GM12864 (cell line): Measurements from ENCODE around the gene MLH1.
"Not testable (repeated sequence)": the region's sequence is repeated elsewhere in the genome, so short reads cannot be mapped to it uniquely, and the experiment has no call there.

Experiments used
- DNase-seq: peaks from one replicate; pipeline ENCODE4 v3.0.0-alpha.2; 2011; ENCODE audit warnings: low read depth
- H3K4me3 ChIP-seq: 2 replicates; pipeline ENCODE4 v1.5.1; 2011; ENCODE audit warnings: mild to moderate bottlenecking, low read depth, low read length, control low read depth
- TF ChIP-seq, protein P1 (sequence below): IDR thresholded peaks from 2 replicates; pipeline ENCODE4 v1.5.1; 2011; ENCODE audit warnings: low read depth, mild to moderate bottlenecking, moderate library complexity, low read length, control low read depth, inconsistent platforms; ENCODE audit errors: missing control alignments

Gene MLH1

DNA sequence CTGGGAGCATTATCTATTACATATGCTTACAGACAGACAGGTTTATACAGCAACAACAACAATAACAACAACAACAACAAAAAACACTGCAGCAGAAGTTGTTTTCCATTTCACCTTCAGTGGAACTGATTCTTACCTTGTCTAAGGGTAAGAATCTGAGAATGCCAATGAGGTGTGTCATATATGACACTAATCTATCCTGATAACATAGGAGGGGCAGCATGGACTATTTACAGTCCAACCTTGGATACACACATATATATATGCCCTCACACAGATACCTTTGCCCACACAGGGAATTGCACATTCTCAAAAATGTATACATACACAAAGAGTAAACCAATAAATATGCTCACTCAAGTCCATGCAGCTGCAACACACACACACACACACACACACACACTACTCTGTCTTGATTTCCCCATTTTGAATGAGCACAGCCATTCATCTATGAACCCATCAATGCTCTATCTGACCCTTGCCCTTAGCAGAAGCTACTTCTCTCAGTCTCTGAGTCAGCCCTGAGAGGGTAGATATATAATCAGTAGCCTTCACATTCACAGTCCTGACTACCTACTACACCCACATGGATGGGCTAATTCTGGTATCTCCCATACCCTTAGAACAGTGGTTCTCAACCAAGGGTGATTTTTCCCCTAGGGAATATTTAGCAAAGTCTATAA is 38.7 kb upstream of the MLH1 start:
- TF ChIP-seq, protein P1, sequence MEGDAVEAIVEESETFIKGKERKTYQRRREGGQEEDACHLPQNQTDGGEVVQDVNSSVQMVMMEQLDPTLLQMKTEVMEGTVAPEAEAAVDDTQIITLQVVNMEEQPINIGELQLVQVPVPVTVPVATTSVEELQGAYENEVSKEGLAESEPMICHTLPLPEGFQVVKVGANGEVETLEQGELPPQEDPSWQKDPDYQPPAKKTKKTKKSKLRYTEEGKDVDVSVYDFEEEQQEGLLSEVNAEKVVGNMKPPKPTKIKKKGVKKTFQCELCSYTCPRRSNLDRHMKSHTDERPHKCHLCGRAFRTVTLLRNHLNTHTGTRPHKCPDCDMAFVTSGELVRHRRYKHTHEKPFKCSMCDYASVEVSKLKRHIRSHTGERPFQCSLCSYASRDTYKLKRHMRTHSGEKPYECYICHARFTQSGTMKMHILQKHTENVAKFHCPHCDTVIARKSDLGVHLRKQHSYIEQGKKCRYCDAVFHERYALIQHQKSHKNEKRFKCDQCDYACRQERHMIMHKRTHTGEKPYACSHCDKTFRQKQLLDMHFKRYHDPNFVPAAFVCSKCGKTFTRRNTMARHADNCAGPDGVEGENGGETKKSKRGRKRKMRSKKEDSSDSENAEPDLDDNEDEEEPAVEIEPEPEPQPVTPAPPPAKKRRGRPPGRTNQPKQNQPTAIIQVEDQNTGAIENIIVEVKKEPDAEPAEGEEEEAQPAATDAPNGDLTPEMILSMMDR = no peak
- no peak overlapping the region for H3K4me3 ChIP-seq
- no peak for DNase-seq

- no peak for DNase-seq
- no peak overlapping the region for H3K4me3 ChIP-seq
- TF ChIP-seq, protein P1 = no peak
Observed at GRCh38 chr3:36956155-36956554, 37.2 kb upstream of the MLH1 start.

DNA sequence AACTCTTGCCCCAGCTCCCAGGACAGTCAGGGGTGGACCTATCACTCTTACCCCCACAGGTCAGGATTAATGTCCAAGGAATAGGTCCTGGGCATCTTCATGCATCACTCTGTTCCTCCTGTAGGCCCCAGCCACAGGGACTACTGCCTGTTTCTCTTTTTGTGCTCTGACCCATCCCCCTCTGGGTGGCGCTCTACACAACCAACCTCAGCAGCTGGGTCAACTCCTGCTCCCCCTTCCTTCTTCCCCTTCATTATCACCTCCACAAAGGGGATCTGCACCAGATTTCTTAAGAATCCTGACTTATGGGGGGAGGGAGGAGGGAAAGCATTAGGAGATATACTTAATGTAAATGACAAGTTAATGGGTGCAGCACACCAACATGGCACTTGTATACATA is 36.3 kb upstream of the MLH1 start:
- TF ChIP-seq, protein P1 = peak; percentile 21
- H3K4me3 ChIP-seq = no peak overlapping the region
- no peak for DNase-seq

GRCh38 chr3:36957862-36958686 is 35.2 kb upstream of the MLH1 start:
- TF ChIP-seq, protein P1 = no peak
- DNase-seq = no peak
- no peak overlapping the region for H3K4me3 ChIP-seq

DNA sequence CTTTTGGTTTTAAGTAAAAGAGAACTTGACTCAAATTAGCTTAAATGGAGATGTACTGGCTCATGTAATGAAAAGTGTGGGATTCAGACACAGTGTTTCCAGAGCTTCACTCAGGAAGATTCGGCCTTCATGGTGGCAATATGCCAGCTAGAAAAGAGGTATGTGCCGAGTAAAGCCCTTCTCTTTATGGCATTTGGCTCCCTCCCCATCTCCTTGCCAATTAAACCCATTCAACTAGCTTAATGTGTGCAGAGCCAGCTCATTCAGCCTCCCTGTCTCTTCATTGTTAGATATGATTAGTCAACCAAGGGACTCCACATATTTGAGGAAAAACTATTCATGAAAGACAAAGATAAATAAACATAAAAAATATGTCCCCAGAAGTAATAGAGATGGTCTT is 33.5 kb upstream of the MLH1 start:
- no peak overlapping the region for H3K4me3 ChIP-seq
- TF ChIP-seq, protein P1 = no peak
- no peak for DNase-seq

- DNase-seq = no peak
- no peak overlapping the region for H3K4me3 ChIP-seq
- TF ChIP-seq, protein P1 = peak; percentile 2
Observed at GRCh38 chr3:36960502-36960901, 32.8 kb upstream of the MLH1 start.

- not testable (repeated sequence) for H3K4me3 ChIP-seq, DNase-seq
Observed at GRCh38 chr3:36963008-36963407, 30.3 kb upstream of the MLH1 start.
